K562 (cell line): ENCODE data around the gene RNASE8. TPM values are rescaled to one million over a fixed set of nuclear protein-coding genes. Genes with fewer than 3 reads are reported as not detected.

Experiments
- ATAC-seq: fragments of 200-7000 bp; cut with Tn5 transposase; 3 replicates; pipeline ENCODE4 v1.9.1; 2020; ENCODE audit warnings: moderate library complexity
- BruUV-seq: library from RNA; stranded (reverse); fragments of 400-500 nt; replicated peaks from 2 replicates; lab custom pipeline; 2021; lab: Mats Ljungman, UMichigan
- CTCF ChIA-PET: fragments of 300-600 bp; formaldehyde crosslinking; extraction: SDS; loops from one replicate; lab custom pipeline; 2021; ENCODE audit warnings: low intra/inter-chr PET ratio; lab: Yijun Ruan, JAX
- POLR2A ChIA-PET: fragments of 300-600, 350-650 bp; sonication (Branson Sonifier 250); formaldehyde crosslinking; extraction: SDS; loops from one replicate; lab custom pipeline; 2021; ENCODE audit warnings: antibody characterized with exemption, inconsistent platforms; lab: Yijun Ruan, JAX
- DNase-seq, 4 experiments: peaks; one replicate each; pipeline versions ENCODE4 v3.0.0 to v3.0.0-alpha.2; 2011 to 2018; ENCODE audit warnings: low spot score in 3 of 4, mixed read lengths in 3 of 4; ENCODE audit errors: extremely low read depth in 1 of 4
- FAIRE-seq: peaks from 2 replicates; lab custom pipeline; 2011; peaks lifted over from hg19 to GRCh38; lab: Jason Lieb, UNC
- H2AFZ ChIP-seq: 2 replicates; pipeline ENCODE4 v1.6.0; 2011; ENCODE audit warnings: low read depth, low read length, control low read depth, inconsistent platforms
- H3K27ac ChIP-seq: fragments of 200-600 bp; 3 replicates; pipeline ENCODE4 v1.8.0; 2011; ENCODE audit warnings: low read depth, mild to moderate bottlenecking, control low read depth, inconsistent platforms, low read length, moderate library complexity, mixed read lengths; ENCODE audit errors: extremely low read depth
- H3K27me3 ChIP-seq, 2 experiments: fragments of 300-600 bp in 1 of 2; 2 replicates in 1 of 2; 3 replicates in 1 of 2; pipeline versions ENCODE4 v1.6.0 to v1.8.0; 2011; ENCODE audit warnings: inconsistent platforms in 2 of 2, low read length in 2 of 2, mild to moderate bottlenecking in 1 of 2, mixed read lengths in 1 of 2, moderate library complexity in 1 of 2; ENCODE audit not compliant: control insufficient read depth in 2 of 2, insufficient read depth in 2 of 2
- H3K36me3 ChIP-seq: fragments of 300-600 bp; 3 replicates; pipeline ENCODE4 v1.8.0; 2011; ENCODE audit warnings: mild to moderate bottlenecking, low read length, inconsistent platforms; ENCODE audit not compliant: control insufficient read depth, insufficient read depth
- H3K4me1 ChIP-seq, 2 experiments: fragments of 200-600 bp in 1 of 2; replicated peaks in 1 of 2; 2 replicates in 1 of 2; 3 replicates in 1 of 2; pipeline versions ENCODE4 v1.5.1 to v1.8.0; 2011; ENCODE audit warnings: inconsistent platforms in 2 of 2, low read length in 2 of 2, mild to moderate bottlenecking in 1 of 2, mixed read lengths in 1 of 2, moderate library complexity in 1 of 2; ENCODE audit not compliant: control insufficient read depth in 2 of 2, insufficient read depth in 2 of 2
- H3K4me2 ChIP-seq: 2 replicates; pipeline ENCODE4 v1.6.1; 2011; ENCODE audit warnings: low read length, control low read depth, inconsistent platforms, mixed read lengths; ENCODE audit not compliant: insufficient read depth
- H3K4me3 ChIP-seq: fragments of 200-600 bp; sonication (generic), shearing (Covaris generic); 2 replicates; pipeline ENCODE4 v1.5.1; 2016; ENCODE audit warnings: control low read depth, inconsistent platforms
- H3K79me2 ChIP-seq: fragments of 200-600 bp; 3 replicates; pipeline ENCODE4 v1.8.0; 2011; ENCODE audit warnings: low read length, inconsistent platforms; ENCODE audit not compliant: control insufficient read depth, insufficient read depth
- H3K9ac ChIP-seq, 2 experiments: 2 replicates each; pipeline versions ENCODE4 v1.6.0 to v1.6.1; 2011; ENCODE audit warnings: low read depth in 2 of 2, low read length in 2 of 2, control low read depth in 1 of 2, inconsistent platforms in 1 of 2, mild to moderate bottlenecking in 1 of 2, mixed read lengths in 1 of 2; ENCODE audit not compliant: insufficient read depth in 1 of 2
- H3K9me1 ChIP-seq: one replicate; pipeline ENCODE4 v1.6.0; 2011; ENCODE audit warnings: inconsistent platforms, mild to moderate bottlenecking, low read length, moderate library complexity; ENCODE audit not compliant: control insufficient read depth, insufficient read depth
- H3K9me3 ChIP-seq: replicated peaks from 2 replicates; pipeline ENCODE4 v1.5.1; 2011; ENCODE audit warnings: low read depth, low read length, inconsistent platforms; ENCODE audit not compliant: control insufficient read depth, insufficient read depth
- H4K20me1 ChIP-seq: replicated peaks from 2 replicates; pipeline ENCODE4 v1.6.1; 2011; ENCODE audit warnings: low read length, inconsistent platforms, mixed read lengths; ENCODE audit not compliant: control insufficient read depth, insufficient read depth
- ARID2 ChIP-seq: fragments of 450-650 bp; IDR thresholded peaks from 2 replicates; pipeline ENCODE4 v1.6.1; 2017; ENCODE audit warnings: antibody characterized with exemption, mild to moderate bottlenecking
- CC2D1A ChIP-seq: fragments of 450-650 bp; IDR thresholded peaks from 2 replicates; pipeline ENCODE4 v1.6.1; 2017; ENCODE audit warnings: mild to moderate bottlenecking
- CHD7 ChIP-seq: fragments of 200-600 bp; sonication (generic); IDR thresholded peaks from one replicate; pipeline ENCODE4 v1.6.1; 2012; ENCODE audit warnings: mild to moderate bottlenecking, low read depth, low read length, inconsistent platforms
- DMBX1 ChIP-seq: fragments of 250-450 bp; sonication (Bioruptor Pico); IDR thresholded peaks from 2 replicates; pipeline ENCODE4 v1.8.0; 2022; ENCODE audit warnings: inconsistent platforms, mild to moderate bottlenecking, moderate library complexity, borderline replicate concordance
- E2F3 ChIP-seq: fragments of 250-450 bp; sonication (Bioruptor Pico); IDR thresholded peaks from 2 replicates; pipeline ENCODE4 v1.4.0; 2020; ENCODE audit warnings: mild to moderate bottlenecking
- ERF ChIP-seq: fragments of 450-650 bp; formaldehyde crosslinking; IDR thresholded peaks from 2 replicates; pipeline ENCODE4 v1.4.0; 2020; ENCODE audit warnings: mild to moderate bottlenecking, mixed read lengths
- HSF4 ChIP-seq: fragments of 250-450 bp; sonication (Bioruptor Pico); IDR thresholded peaks from 2 replicates; pipeline ENCODE4 v2.1.2; 2022; ENCODE audit warnings: mild to moderate bottlenecking, moderate library complexity, borderline replicate concordance
- KDM2B ChIP-seq: fragments of 250-450 bp; sonication (Bioruptor Pico); IDR thresholded peaks from 2 replicates; pipeline ENCODE4 v1.8.0; 2021; ENCODE audit warnings: mild to moderate bottlenecking, moderate library complexity
- NEUROD1 ChIP-seq: fragments of 150-350 bp; IDR thresholded peaks from 2 replicates; pipeline ENCODE4 v1.6.1; 2014; ENCODE audit warnings: borderline replicate concordance, low read length, low read depth; ENCODE audit not compliant: partially characterized antibody
- PHF21A ChIP-seq: fragments of 450-650 bp; IDR thresholded peaks from 2 replicates; pipeline ENCODE4 v1.6.1; 2017; ENCODE audit warnings: low read depth, borderline replicate concordance
- WGBS: fragments of 100-300 bp; shearing (Covaris generic); methylation state at CpG from one replicate; pipeline ENCODE4 v1.1.6; 2016; ENCODE audit warnings: low coverage, mixed read lengths; ENCODE audit not compliant: insufficient coverage; ENCODE audit errors: missing lambda C conversion rate; 5-methylcytosine and 5-hydroxymethylcytosine counted together
- in situ Hi-C: fragments of 300-500 bp; cut with MboI; formaldehyde crosslinking; loops from 4 replicates; pipeline ENCODE4 v1.15.0; 2018; ENCODE audit warnings: inconsistent platforms, mixed read lengths
- intact Hi-C: fragments of 100-400 bp; cut with micrococcal nuclease; formaldehyde crosslinking; loops from 2 replicates; pipeline ENCODE4 v1.14.2; 2022
- polyA plus RNA-seq, 8 experiments: library from polyadenylated mRNA; depleted of rRNA in 4 of 8; stranded (reverse) in 5 of 8; unstranded in 3 of 8; fragments of >200 nt; fragmentation: Nextera tagmentation in 2 of 8; fragmentation: Illumina TruSeq in 1 of 8; extraction: Ambion mirVana in 2 of 8; extraction: Trizol in 1 of 8; gene quantifications; 2 replicates each; pipeline versions ENCODE4 v1.2.1 to v1.2.3, GENCODE V29; 2011 to 2014; ENCODE audit warnings: inconsistent platforms in 1 of 8, missing spikeins in 1 of 8
- total RNA-seq, 7 experiments: library from RNA; depleted of rRNA in 6 of 7; stranded (reverse); fragments of >200 nt in 6 of 7; fragmentation: Illumina TruSeq in 2 of 7; extraction: Trizol in 2 of 7; gene quantifications; 2 replicates each; pipeline versions ENCODE4 v1.2.1 to v1.2.3, GENCODE V29; 2011 to 2021; ENCODE audit warnings: low replicate concordance in 1 of 7
- TF ChIP-seq, protein P1 (sequence below): fragments of 450-650 bp; conservative IDR thresholded peaks from 2 replicates; pipeline ENCODE4 v1.6.1; 2016; ENCODE audit warnings: missing genetic modification characterization, low read depth, mild to moderate bottlenecking, missing compliant biosample characterization, moderate library complexity

RNASE8 gene
- total and polyA plus RNA-seq, 9 of the 15 experiments (the other 6 are each of a cell fraction or from before 2014, with no cell fraction given), result not detected

GRCh38 chr14:21105095-21105494, 47.5 kb downstream of the RNASE8 start:
- peak overlapping the region; percentile 87 for H3K4me2 ChIP-seq
- no peaks in the 10 kb centered on the region for H3K9me3 ChIP-seq
- H3K27me3 ChIP-seq, result no peaks in the 10 kb centered on the region
- H3K9me1 ChIP-seq, result no peaks in the 10 kb centered on the region
- POLR2A ChIA-PET, result interaction anchor here (0.7 to 1.3 kb wide), 6 partner anchors 14 to 210 kb away, joined by 3 to 8 read pairs (median 3); no protein-coding TSS in a partner anchor
- 0 out of 3 replicates have a peak, but pooled peaks cover 6% of the 10 kb centered on the region for H3K79me2 ChIP-seq
- intact Hi-C loops, result no loop called here
- no peaks in the 10 kb centered on the region for H3K36me3 ChIP-seq
- CTCF ChIA-PET, result interaction anchor here (0.6 to 5.3 kb wide), 4 partner anchors 13 to 91 kb away, joined by 3 to 54 read pairs (median 8); partner anchors contain the start of gene ARHGEF40
- WGBS, result 86% methylated on average over 6 of the region's 8 CpGs
- FAIRE-seq (no peak), DNase-seq (no peak), ATAC-seq (no peak)
- BruUV-seq, result no TSS peak
- peak overlapping the region; percentile 16; the same call in 1 of the 2 replicates for H2AFZ ChIP-seq
- no peaks in the 10 kb centered on the region for H4K20me1 ChIP-seq
- in situ Hi-C loops, result no loop called here
- H3K4me1 ChIP-seq, result peaks cover 46 to 58% of the 10 kb centered on the region in 2 experiments
- peak overlapping the region in 1 of 2 experiments; percentile 92; a peak in 1 of 4 replicates for H3K9ac ChIP-seq
- no peak overlapping the region for H3K4me3 ChIP-seq
- peak overlapping the region; percentile 96 for H3K27ac ChIP-seq
- no peak for TF ChIP-seq PHF21A
- no peak for TF ChIP-seq DMBX1 (CRISPR knock-in tag)
- TF ChIP-seq, protein P1, sequence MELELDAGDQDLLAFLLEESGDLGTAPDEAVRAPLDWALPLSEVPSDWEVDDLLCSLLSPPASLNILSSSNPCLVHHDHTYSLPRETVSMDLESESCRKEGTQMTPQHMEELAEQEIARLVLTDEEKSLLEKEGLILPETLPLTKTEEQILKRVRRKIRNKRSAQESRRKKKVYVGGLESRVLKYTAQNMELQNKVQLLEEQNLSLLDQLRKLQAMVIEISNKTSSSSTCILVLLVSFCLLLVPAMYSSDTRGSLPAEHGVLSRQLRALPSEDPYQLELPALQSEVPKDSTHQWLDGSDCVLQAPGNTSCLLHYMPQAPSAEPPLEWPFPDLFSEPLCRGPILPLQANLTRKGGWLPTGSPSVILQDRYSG, result no peak
- no peak for TF ChIP-seq E2F3 (CRISPR knock-in tag)
- no peak for TF ChIP-seq KDM2B (CRISPR knock-in tag)
- no peak for TF ChIP-seq CHD7
- no peak for TF ChIP-seq CC2D1A
- TF ChIP-seq ERF (CRISPR knock-in tag), result no peak
- TF ChIP-seq ARID2, result no peak
- TF ChIP-seq NEUROD1, result no peak
- no peak for TF ChIP-seq HSF4 (CRISPR knock-in tag)
